Measurements from ENCODE around the gene KIFC3.
"Not testable (repeated sequence)": the region's sequence is repeated elsewhere in the genome, so short reads cannot be mapped to it uniquely, and the experiment has no call there.

KIFC3 gene

DNA sequence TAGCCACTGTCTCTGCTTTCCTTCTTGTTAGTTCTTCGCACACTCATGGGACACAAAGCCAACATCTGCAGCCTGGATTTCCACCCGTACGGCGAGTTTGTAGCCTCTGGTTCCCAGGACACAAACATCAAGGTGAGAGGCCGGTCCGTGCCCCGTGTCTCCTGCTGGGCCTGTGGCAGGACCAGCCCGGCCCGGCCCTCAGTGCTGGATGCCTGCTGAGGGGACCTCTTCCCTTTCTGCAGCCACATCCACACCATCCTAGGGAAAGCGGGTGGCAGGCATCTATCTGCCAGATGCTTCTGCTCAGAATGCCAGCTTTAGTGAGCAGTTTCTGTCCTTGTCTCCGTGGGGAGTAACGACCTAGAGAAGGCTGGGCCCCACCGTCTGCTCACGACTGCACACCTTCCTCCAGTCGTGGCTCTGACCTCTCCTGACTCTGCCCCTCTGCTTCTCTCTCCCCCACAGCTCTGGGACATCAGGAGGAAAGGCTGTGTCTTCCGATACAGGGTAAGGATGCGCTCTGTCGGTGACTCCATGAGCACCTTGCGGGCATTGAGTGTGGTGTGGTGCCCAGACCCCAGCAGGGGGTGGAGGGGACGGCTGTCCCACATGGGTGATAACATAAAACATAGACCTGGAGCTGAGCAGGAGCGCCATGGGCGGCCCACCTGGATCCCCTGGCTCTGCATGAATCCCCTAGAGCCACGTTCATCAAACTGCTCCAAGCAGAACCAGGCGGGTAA is 51.3 kb downstream of the KIFC3 start:
- DNase-seq = no peak

DNA sequence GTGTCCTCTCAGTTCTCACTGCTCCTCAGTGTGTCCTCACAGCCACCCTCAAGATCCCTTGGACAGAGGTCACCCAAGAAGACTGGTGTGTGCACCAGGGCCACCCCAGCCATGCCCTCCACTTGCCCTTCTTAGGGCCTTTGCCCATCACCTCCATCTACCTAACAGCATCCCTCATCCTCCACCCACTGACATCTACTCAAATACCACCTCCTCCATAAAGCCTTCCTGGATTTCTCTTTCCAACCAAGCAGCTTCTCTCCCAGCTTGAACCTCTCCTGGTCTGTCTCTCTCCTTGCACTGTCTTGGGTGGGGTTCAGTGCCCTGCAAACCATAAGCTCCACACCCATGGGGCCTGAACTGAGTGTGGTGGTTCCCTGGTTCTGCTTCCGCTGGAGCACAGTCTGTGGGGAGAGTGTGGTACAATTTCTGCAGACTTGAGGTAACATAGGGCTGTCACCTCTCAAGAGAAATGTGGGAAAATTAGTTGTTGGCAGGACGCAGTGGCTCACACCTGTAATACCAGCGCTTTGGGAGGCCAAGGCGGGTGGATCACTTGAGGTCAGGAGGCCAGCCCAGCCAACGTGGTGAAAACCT is 52.3 kb downstream of the KIFC3 start:
- DNase-seq = no peak

- no peak for DNase-seq
These were observed 53.1 kb downstream of the KIFC3 start for GRCh38 chr16:57749101-57749692.

DNA sequence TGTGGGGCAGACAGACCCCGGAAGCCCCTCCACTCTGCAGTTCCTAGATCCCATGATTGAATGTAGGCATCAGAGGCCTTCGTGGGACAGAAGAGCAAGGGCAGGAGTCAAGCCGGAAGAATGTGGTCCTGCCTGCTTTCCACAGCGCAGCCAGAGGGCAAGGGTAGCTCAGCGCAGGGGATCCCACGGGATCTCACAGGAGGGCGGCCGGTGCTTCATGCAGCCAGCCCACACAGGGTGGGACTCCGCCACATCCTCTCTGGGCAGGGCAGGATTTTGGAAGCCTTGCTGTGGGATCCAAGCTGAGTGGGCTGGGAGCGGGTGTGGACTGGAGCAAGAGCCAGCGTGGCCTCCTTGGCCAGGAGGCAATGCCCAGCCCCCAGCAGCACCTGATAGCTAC is 53.7 kb downstream of the KIFC3 start:
- no peak for DNase-seq

DNA sequence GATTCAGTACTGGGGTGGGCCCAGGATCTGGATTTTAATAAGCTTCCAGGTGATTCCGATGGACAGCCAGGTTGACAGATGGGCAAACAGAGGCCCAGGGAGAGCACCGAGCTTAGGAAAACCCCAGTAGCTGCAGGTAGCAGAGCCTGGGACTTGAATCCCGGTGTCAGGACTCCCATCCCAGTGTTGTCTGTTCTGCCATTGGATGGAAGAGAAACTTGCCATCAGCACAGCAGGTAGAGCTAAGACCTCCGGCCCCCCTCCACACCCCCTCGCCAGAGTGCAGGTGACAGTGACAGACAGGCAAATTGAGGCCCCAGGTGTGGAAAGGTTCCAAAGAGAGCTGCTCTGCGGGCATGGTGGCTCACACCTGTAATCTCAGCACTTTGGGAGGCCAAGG is 54.3 kb downstream of the KIFC3 start:
- no peak for DNase-seq

- DNase-seq = no peak
These were observed 54.8 kb downstream of the KIFC3 start for GRCh38 chr16:57747496-57747895.

- no peak for DNase-seq
These were observed 55.2 kb downstream of the KIFC3 start for GRCh38 chr16:57747091-57747490.

- DNase-seq = not testable (repeated sequence)
These were observed 56.0 kb downstream of the KIFC3 start for GRCh38 chr16:57746316-57746715.

DNA sequence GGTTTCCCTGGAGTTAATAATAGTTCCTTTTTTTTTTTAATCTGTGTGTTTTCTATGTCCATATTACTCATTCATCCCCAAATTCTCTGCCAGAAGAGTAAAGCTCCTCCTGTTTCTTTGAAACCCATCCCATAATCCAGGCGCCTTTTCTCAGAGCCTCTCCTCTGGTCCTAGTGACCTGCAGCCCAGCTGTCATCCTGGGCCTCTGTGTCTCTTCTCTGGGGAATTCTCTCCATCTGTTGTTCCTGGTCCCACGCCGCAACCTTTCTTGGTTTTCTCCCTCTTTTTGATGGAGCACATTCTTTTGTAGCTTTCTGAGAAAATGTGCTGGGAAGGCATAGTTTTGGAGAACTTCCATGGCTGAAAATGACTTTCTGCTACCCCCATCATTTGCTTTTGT is 56.5 kb downstream of the KIFC3 start:
- DNase-seq = no peak

DNA sequence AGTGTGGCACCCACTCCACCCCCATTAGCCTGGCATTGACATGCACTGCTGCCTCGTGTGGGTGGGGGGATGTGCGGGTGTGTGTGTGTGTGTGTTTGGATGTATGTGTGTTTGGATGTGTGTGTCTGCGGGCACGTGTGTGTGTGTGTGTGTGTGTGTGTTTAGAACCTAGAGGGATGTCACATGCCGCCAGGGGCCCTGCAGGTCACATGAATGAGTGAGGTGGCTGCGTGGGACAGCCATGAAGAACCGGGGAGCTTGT is 57.7 kb downstream of the KIFC3 start:
- no peak for DNase-seq

DNA sequence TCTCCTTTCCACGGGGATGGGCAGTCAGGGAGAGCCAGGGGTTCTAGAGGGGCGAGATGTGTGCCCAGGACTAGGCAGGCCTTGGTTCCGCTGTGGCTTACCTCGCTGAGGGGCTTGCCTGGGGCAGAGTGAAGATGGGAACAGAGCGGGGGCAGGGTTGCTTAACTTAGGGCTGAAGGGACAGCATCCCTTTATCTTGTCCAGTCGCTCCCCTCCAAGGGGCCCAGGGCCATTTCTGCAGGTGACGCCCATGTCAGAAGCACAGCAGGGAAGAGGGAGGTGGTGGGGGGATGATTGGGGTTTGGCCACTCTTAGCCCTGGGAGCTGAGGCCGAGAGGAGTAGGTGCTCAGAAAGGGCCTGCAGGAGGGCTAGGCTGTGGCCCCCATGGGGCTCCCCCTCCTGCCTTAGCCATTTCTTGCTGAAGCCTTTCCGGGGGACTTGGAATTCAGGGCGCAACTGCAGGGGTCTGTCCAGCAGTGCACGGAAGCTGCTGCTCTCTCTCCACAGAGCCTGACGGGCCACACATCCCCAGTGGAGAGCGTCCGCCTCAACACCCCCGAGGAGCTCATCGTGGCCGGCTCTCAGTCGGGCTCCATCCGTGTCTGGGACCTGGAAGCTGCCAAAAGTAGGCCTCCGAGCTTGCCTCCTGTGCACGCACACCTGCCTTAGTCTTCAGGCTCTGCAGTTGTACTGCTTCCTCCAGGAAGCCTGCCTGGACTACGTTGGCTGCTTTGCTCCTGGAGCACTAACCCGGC is 58.2 kb downstream of the KIFC3 start:
- no peak for DNase-seq

- DNase-seq = no peak
These were observed 58.8 kb downstream of the KIFC3 start for GRCh38 chr16:57743458-57743857.

DNA sequence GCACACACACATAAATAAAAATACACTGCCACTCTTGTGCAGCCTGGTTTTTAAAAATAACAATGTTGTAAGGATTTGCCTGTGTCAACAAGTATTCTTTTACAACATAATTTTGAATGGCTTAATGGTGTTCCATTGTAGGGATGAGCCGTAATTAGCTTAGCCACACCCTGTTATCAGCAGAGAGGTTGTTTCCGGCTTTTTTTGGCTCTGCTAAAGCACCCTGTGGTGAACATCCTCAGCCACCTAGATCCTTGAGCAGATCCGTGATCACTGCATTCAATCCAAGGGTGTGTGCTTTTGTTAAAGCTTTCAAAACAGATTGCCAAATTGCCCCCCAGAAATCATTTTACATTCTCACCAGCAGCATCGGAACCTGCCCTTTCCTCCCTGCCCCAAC is 59.7 kb downstream of the KIFC3 start:
- no peak for DNase-seq

GRCh38 chr16:57741660-57742191 is 60.6 kb downstream of the KIFC3 start:
- DNase-seq = no peak

DNA sequence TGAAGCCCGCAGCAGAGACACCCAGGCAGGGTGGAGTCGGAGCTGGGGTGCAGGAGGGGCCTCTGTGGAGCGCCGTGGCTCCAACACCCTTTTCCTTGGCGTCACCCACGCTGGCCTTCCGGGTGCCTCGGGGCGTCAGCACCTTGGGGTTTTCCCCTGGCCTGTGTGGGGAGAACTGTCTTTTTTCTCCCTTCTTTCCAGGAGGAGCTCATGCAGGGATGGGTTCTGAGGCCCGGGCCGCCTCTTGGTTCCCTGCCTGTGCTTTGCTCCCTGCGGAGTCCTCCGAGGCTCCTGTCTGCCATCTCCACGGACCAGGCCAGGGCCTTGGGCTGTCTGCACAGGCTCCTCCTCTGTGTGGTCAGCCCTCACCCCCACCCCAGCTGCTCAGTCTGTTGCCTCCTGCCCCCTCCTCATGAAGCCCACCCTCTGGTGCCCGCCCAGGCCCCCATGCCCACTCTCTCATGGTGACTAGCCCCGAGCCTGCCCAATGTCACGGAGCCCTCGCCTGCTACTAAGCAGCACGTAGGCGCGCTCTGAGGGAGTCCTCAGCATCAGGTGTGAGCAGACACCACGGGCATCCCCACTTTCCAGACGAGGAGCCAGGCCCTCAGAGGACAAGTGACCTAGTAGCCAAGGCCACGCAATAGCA is 61.7 kb downstream of the KIFC3 start:
- no peak for DNase-seq

- DNase-seq = no peak
These were observed 62.4 kb downstream of the KIFC3 start for GRCh38 chr16:57739756-57740422.

DNA sequence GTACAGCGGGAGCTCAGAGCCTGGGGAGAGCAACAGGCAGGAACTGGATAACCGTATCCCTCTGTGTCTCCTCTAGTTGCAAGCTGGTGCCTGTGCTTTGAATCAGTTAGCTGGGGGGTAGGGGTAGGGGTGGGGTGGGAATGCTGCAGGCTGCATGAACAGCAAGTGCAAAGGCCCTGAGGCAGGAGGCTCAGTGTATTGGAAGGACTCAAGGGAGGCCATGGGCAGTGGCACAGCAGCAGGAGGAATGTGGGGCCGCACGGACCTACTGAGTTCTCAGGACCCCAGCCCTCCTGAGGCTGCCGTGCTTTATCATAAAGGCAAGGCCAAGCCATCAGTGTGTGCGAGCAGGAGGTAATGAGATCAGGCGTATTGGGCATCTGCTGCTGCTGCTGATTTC is 63.4 kb downstream of the KIFC3 start:
- DNase-seq = no peak

DNA sequence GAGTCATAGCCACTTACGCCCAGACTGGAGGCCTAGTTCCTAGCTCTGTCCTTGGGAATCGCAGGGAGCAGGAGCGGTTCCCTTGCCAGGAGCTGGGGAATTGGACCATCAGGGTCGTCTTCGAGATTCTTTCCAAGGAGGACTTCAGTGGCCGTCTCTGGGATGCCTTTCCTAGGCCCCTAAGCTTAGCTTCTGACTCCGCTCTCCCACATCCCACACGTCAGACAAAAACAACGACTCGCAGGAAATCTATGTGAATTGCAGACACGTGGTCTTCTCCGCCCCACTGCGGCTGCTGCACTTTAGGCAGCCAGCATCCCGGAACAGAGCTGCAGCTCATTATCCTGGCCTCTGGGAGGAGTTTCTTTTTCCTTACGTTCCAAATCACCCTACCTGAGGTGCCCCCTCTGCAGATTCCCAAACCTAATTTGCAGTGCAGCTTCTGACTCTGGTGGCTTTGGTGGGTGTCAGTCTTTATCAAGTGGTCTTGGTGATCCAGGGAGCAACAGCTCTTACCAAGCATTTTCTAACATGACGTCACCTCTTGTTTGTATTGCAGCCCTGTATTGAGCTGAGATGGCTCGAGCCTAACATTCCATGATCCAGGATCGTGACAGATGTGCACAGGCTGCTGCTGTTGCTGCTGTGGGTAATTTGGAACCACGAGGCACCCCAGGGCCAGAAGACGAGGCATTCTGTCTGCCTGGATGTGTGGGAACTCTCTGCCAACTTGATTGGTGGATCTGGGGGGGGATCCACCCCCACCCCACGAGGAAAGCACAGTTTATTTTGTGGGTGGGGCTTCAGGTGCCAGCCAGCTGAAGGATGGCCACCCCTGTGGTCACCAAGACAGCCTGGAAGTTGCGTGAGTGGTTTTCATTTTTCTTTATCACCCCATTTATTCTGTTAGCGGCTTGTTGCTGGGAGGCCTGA is 65.6 kb downstream of the KIFC3 start:
- DNase-seq = no peak

DNA sequence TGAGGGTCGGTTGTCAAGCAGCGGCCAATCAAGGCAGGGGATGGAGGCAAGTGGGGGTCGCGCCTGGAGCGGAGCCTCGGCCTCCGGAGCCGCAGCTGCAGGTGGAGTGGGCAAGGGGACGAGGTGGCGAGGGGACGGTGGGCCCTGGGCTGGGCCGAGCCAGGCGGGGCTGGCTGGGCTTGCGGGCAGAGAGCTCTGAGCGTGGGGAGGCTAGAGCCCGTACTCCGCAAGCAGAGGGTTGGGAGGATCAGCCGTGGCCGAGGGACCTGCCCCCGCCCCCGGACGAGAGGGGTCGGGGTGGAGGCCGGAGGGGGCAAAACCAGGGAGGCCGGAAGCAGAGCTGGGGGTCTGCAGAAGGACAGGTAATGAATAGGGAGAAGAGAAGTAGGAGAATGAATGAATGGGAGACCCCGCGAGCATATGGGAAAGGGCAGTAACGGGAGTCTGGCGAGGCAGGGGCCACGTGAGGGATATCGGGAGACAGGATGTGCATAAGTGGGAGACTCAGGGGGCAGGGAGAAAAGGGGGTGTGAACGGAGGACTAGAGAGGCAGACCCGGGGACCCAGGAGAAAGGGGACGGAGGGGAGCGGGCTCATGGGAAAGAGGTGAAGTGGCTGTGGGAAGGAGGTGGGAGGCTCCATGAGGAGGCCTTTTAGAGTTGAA is 66.4 kb downstream of the KIFC3 start, which contains the start of gene KATNB1:
TSS of gene KATNB1 (plus strand) at position 16 of the 664 bp plus-strand sequence. CDS start 1,474 bp downstream, outside the sequence.
- DNase-seq = no peak

DNA sequence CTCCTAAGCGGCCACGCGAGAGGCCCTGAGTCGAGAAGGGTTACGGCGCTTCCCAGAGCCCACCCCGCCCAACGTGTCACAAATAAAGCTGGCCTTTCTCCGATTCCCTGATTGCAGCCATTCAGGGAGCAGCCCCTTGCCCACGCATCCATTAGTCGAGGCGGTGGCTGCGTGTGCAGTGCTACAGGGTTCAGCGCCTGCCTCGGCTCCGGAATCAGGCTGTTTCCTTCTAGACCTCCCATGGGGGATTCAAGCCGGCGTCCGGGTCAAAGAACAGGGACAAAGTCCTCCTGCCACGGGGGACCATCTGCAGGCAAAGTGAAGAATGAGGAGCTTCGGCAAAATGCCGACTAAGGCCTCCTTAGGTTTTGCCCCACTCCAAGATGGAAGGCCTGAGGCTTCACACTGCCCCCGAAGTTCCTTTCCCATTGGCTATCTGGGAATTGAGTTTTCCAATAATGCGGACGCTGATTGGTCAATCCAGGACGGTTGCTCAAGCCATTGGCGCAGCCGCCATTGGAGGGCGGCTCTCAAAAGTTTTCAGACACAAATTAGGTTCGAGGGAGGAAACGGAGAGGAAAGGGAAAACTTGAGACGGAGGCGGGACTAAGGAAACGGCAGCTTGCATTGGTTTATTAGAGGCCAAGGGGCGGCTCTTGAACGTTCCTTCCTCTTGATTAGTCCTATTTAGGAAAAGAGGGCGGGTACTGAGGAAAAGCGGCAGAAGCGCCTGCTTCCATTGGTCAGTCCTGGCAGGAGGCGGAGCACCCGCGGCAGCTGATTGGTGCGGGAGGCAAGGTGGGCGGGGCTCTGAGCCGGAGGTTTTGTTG is 67.2 kb downstream of the KIFC3 start:
- DNase-seq = peak; percentile 94
